ENCODE results near the gene SART3.
"Not testable (repeated sequence)": the region's sequence is repeated elsewhere in the genome, so short reads cannot be mapped to it uniquely, and the experiment has no call there.

Gene SART3

GRCh38 chr12:108517288-108518100 is 43.5 kb downstream of the SART3 start:
- no peak for FAIRE-seq

GRCh38 chr12:108516511-108517275 is 44.3 kb downstream of the SART3 start:
- FAIRE-seq = no peak

- no peak for FAIRE-seq
Observed at GRCh38 chr12:108515916-108516315, 45.1 kb downstream of the SART3 start.

- no peak for FAIRE-seq
Observed at GRCh38 chr12:108514973-108515814, 45.8 kb downstream of the SART3 start, which contains the start of gene FICD. TSS of gene FICD (plus strand) at chr12:108515277. CDS start at chr12:108516973, 1,696 bp downstream.

- FAIRE-seq = no peak
Observed at GRCh38 chr12:108514468-108514972, 46.5 kb downstream of the SART3 start.

- FAIRE-seq = peak; percentile 81
Observed at GRCh38 chr12:108511633-108512540, 49.1 kb downstream of the SART3 start.

GRCh38 chr12:108510836-108511235 is 50.1 kb downstream of the SART3 start:
- no peak for FAIRE-seq

GRCh38 chr12:108509806-108510205 is 51.2 kb downstream of the SART3 start:
- FAIRE-seq = no peak

- FAIRE-seq = no peak
Observed at GRCh38 chr12:108507971-108508642, 52.9 kb downstream of the SART3 start.

- FAIRE-seq = no peak
Observed at GRCh38 chr12:108505129-108505528, 55.8 kb downstream of the SART3 start.

GRCh38 chr12:108502922-108503321 is 58.1 kb downstream of the SART3 start:
- no peak for FAIRE-seq

GRCh38 chr12:108498136-108498535 is 62.8 kb downstream of the SART3 start:
- no peak for FAIRE-seq

- no peak for FAIRE-seq
Observed at GRCh38 chr12:108495823-108496579, 65.0 kb downstream of the SART3 start.

GRCh38 chr12:108495054-108495453 is 65.9 kb downstream of the SART3 start:
- no peak for FAIRE-seq

- no peak for FAIRE-seq
Observed at GRCh38 chr12:108491256-108491655, 69.7 kb downstream of the SART3 start.

GRCh38 chr12:108487029-108487428 is 73.9 kb downstream of the SART3 start:
- FAIRE-seq = not testable (repeated sequence)

- not testable (repeated sequence) for FAIRE-seq
Observed at GRCh38 chr12:108485371-108485770, 75.6 kb downstream of the SART3 start.

- FAIRE-seq = no peak
Observed at GRCh38 chr12:108484845-108485244, 76.1 kb downstream of the SART3 start.

GRCh38 chr12:108484431-108484830 is 76.5 kb downstream of the SART3 start:
- no peak for FAIRE-seq
